KMS-11 (cell line): ENCODE results near the gene TEX13A.

Experiments
- H2AFZ ChIP-seq: fragments of 200-600 bp; sonication (generic); 2 replicates; pipeline ENCODE4 v1.6.1; 2016; ENCODE audit warnings: antibody characterized with exemption, mixed run types, low read depth
- H3K27ac ChIP-seq: fragments of 200-600 bp; sonication (generic); 2 replicates; pipeline ENCODE4 v1.6.1; 2016; ENCODE audit warnings: mild to moderate bottlenecking, mixed run types
- H3K27me3 ChIP-seq: fragments of 200-600 bp; sonication (generic); 2 replicates; pipeline ENCODE4 v1.6.1; 2017; ENCODE audit warnings: mild to moderate bottlenecking, low read depth, mixed run types, moderate library complexity; ENCODE audit not compliant: insufficient read depth
- H3K36me3 ChIP-seq: fragments of 200-600 bp; sonication (generic); 2 replicates; pipeline ENCODE4 v1.6.1; 2017; ENCODE audit warnings: mild to moderate bottlenecking, mixed run types; ENCODE audit not compliant: insufficient read depth
- H3K4me1 ChIP-seq: fragments of 200-600 bp; sonication (generic); 2 replicates; pipeline ENCODE4 v1.6.1; 2016; ENCODE audit warnings: mild to moderate bottlenecking, low read depth, mixed run types; ENCODE audit not compliant: poor library complexity, severe bottlenecking
- H3K4me2 ChIP-seq: fragments of 200-600 bp; sonication (generic); 2 replicates; pipeline ENCODE4 v1.7.0; 2016; ENCODE audit warnings: mild to moderate bottlenecking, mixed run types
- H3K4me3 ChIP-seq: fragments of 200-600 bp; sonication (generic); IDR thresholded peaks from 2 replicates; pipeline ENCODE4 v1.6.1; 2017; ENCODE audit warnings: low read depth, low read length, mixed read lengths; ENCODE audit not compliant: insufficient read depth
- H3K79me2 ChIP-seq: fragments of 200-600 bp; sonication (generic); 2 replicates; pipeline ENCODE4 v1.6.1; 2016; ENCODE audit warnings: low read depth, mixed run types; ENCODE audit not compliant: insufficient read depth
- H3K9ac ChIP-seq: fragments of 200-600 bp; sonication (generic); 2 replicates; pipeline ENCODE4 v1.6.1; 2016; ENCODE audit warnings: mild to moderate bottlenecking, mixed run types
- H4K20me1 ChIP-seq: fragments of 200-600 bp; sonication (generic); 2 replicates; pipeline ENCODE4 v1.6.1; 2016; ENCODE audit warnings: mild to moderate bottlenecking, mixed run types; ENCODE audit not compliant: insufficient read depth
- TF ChIP-seq, protein P1 (sequence below): fragments of 200-600 bp; sonication (generic); conservative IDR thresholded peaks from 2 replicates; pipeline ENCODE4 v1.6.1; 2017; ENCODE audit warnings: low read depth, mild to moderate bottlenecking, antibody characterized with exemption, low read length, moderate library complexity, mixed read lengths

TEX13A gene

DNA sequence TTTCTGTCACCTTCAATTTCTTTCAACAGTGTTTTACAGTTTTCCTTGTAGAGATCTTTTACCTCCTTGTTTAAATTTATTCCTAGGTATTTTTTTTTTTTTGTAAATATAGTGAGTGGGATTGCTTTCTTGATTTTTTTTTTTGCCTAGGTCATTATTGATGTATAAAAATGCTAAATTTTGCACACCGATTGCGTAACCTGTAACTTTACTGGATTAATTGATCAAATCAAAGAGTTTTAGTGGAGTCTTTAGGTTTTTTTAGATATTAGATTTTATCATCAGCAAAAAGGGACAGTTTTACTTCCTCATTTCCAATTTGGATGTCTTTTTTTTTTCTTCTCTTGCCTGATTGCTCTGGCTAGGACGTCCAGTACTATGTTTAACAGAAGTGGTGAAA lies 40.9 kb downstream of the TEX13A start:
- no peaks in the 10 kb centered on the region for H4K20me1 ChIP-seq
- no peaks in the 10 kb centered on the region for H3K27me3 ChIP-seq
- no peak overlapping the region for H3K4me2 ChIP-seq
- no peak overlapping the region for H3K9ac ChIP-seq
- TF ChIP-seq, protein P1, sequence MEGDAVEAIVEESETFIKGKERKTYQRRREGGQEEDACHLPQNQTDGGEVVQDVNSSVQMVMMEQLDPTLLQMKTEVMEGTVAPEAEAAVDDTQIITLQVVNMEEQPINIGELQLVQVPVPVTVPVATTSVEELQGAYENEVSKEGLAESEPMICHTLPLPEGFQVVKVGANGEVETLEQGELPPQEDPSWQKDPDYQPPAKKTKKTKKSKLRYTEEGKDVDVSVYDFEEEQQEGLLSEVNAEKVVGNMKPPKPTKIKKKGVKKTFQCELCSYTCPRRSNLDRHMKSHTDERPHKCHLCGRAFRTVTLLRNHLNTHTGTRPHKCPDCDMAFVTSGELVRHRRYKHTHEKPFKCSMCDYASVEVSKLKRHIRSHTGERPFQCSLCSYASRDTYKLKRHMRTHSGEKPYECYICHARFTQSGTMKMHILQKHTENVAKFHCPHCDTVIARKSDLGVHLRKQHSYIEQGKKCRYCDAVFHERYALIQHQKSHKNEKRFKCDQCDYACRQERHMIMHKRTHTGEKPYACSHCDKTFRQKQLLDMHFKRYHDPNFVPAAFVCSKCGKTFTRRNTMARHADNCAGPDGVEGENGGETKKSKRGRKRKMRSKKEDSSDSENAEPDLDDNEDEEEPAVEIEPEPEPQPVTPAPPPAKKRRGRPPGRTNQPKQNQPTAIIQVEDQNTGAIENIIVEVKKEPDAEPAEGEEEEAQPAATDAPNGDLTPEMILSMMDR: no peak
- H3K27ac ChIP-seq: no peak overlapping the region
- H3K36me3 ChIP-seq: no peaks in the 10 kb centered on the region
- no peaks in the 10 kb centered on the region for H3K4me1 ChIP-seq
- H3K79me2 ChIP-seq: no peaks in the 10 kb centered on the region
- no peak overlapping the region for H3K4me3 ChIP-seq
- H2AFZ ChIP-seq: no peak overlapping the region

- Histone ChIP-seq H3K27ac (no peak overlapping the region), H3K27me3 (no peaks in the 10 kb centered on the region), H3K4me1 (no peaks in the 10 kb centered on the region), H3K36me3 (no peaks in the 10 kb centered on the region), H3K79me2 (no peaks in the 10 kb centered on the region), H3K4me2 (no peak overlapping the region), H3K4me3 (no peak overlapping the region), H4K20me1 (no peaks in the 10 kb centered on the region), H2AFZ (no peak overlapping the region), H3K9ac (no peak overlapping the region)
- TF ChIP-seq, protein P1: no peak
These were observed 47.4 kb downstream of the TEX13A start for GRCh38 chrX:105173071-105173470.
